GM21360 (cell line): ENCODE measurements around the gene SLC49A4.

Source experiments
- ATAC-seq: cut with Tn5 transposase; IDR thresholded peaks from one replicate; pipeline ENCODE4 v1.9.1; 2021; ENCODE audit warnings: mild to moderate bottlenecking, moderate library complexity; ENCODE audit not compliant: unreplicated experiment

The SLC49A4 gene

DNA sequence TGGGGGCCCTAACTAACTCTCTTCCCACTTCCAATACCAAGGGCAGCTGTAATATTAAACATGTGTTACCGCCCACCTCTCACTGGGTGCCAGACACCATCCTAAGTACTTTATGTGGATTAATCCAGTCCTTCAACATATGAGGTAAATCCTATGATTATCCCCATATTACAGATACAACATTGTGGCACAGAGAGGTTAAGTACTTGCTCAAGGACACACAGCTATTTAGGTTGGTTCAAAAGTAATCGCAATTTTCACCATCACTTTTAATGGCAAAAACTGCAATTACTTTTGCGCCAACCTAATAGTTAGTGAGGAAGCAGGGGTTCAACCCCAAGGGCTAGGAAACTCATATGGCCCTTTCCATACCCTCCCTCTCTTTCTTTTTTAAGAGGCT lies 131.9 kb downstream of the SLC49A4 start:
- no peak for ATAC-seq

DNA sequence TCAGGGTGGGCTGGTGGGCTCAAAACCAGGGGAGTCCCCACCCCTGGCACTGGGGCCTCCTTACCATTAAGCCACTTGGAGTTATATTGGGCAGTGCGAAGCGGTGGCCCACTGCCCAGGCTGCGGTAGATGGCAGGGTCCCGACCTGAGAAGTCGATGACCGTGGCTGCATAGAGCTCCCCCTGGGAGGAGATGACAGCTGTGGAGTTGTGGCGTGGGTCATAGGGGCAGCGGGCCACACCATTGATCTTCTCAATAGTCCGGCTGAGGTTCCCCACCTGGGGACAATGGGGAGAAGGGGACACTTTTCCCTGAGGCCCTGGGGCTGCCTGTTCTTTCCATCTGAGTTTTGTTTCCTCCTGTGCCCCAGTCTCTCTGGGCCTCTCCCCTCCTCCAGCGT lies 132.9 kb downstream of the SLC49A4 start:
- ATAC-seq = no peak

DNA sequence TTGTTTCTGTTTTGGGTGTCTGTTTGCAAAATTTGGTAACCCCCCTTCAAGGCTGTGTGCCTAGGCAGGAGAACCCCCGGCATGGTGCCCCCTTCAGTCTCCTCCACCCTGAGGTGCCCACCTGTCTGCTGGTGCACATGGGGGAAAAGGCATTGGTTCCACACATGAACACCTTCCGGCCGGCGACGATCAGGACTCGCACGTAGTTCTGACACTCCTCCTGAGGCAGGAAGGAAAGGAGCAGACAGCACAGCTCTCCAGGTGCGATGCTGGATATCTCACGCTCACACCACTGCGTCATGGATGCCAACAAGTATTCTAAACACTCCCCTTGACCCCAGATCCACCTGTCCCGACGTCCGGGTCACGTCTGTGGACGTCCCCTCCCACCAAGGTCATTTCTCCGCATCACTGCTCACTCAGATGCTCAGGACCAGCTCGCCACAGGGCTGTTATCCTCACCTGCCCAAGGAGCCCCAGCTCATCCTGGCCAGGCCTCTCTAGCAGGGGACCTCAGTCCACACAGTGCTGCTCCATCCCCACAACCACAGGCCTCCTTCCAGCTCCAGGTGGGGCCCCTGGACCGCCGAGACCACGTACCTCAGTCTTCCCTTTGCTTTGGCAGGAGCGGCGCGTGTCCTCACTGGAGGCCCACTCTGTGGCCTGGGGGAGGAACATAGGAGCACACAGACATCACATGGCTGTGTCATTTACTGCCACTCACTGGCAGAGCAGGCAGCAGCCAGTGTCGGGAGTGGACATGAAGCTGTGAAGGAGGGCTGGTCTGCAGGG lies 133.7 kb downstream of the SLC49A4 start:
- no peak for ATAC-seq

DNA sequence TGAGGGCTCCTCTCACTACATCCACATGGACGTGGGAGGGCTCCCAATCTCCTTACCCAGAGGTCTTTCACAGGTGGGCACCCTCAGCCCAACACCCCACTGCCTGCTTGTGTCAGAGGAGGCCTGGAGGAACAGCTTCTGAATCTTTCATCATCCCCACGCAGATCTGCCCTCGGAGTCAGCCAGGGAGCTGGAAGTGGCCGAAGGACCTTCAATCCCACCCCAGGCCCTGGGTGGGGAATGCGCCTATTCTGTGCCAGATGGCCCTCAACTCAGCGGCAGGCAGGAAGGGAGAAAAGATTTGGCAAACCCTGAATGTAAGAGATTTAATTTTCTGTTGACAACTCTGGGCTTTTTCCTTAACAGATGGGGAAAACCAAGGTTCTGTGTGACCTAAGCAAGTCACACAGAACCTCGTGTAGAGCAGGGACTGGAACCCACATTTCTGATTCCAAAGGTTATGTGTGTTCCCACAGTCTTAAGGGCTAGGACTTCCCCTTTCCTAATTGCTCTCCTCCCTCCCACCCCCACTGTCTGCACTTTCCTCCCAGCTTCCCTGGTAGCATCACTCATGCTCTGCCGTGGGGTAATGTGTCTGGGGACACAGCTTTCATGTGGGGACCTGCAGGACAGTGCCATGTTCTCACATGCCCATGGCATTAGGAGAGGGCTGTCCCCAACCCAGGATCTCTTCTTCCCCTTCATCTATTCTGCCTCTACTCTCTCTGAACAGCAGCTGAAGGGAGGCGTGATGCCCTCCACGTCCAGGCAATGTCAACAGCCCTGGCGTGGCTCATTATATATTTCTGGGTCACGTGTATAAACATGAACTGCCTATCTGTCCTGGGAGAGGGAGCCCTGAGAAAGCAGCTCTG lies 134.6 kb downstream of the SLC49A4 start:
- ATAC-seq = no peak

DNA sequence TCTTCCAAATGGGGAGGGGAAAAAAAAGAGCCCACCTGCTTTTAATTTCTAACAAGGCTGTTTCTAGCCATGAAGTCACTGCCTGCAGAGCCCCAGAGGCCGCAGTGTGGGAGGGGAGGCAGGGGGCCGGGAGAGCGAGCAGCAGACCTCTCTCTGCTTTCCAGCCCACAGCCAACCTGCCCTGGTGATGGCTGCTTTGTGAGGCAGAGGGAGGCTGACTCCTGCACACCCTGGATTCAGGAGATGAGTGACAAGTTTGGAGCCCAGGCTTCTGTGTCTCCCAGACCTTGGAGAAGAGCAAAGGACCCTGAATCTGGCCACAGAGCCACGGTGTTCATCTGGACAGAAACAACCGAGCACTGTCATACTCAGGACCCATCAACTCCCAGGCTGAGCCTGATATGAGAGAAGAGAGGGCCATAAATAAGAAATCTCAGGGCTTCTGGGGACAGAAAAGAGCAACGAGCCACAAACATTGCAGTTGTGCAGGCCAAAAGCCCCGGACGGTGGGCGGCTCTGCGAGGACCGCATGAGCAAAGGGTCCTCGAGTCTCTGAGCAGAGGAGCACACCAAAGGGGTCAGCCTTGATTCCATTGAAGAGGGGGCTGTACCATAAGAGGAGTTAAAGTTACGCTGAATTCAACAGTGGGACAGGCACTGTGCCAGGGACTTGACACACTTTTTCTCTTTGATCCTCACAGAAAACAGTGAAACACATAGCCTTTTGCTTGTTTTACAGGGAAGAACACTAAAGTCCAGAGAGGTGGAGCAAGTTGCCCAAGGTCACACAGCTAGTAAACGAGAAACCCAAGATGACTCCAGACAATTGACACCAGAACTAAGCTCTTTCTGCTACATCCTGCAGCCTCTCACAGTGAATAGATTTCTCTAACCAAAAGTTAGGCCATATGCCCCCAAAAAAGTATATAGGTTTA lies 135.5 kb downstream of the SLC49A4 start:
- ATAC-seq = no peak
